Activated CD8-positive, alpha-beta T cell treated with anti-CD3 and anti-CD28 coated beads for 36 hours (primary cell): ENCODE data around the gene CYBRD1. TPM values are rescaled to one million over a fixed set of nuclear protein-coding genes. Genes with fewer than 3 reads are reported as not detected.
A peak's percentile ranks its signal among the peaks of the same experiment; 100 is the strongest.
"Not testable (repeated sequence)": the region's sequence is repeated elsewhere in the genome, so short reads cannot be mapped to it uniquely, and the experiment has no call there.

Source experiments
- ATAC-seq: fragments of 200-7000 bp; cut with Tn5 transposase; one replicate; pipeline ENCODE4 v1.10.0; 2021; ENCODE audit warnings: mild to moderate bottlenecking, moderate library complexity
- CTCF ChIA-PET: fragments of 350-600 bp; sonication (Branson Sonifier 250); formaldehyde crosslinking; loops from one replicate; lab custom pipeline; 2021; ENCODE audit warnings: antibody characterized with exemption; lab: Charles Lee
- POLR2A ChIA-PET: fragments of 350-600 bp; sonication (Branson Sonifier 250); formaldehyde crosslinking; loops from one replicate; lab custom pipeline; 2021; ENCODE audit warnings: antibody characterized with exemption; lab: Charles Lee
- DNase-seq: peaks from one replicate; pipeline ENCODE4 v3.0.0-alpha.2; 2020
- H3K27ac Mint-ChIP-seq: one replicate; pipeline ENCODE4 v1.8.0; 2021; ENCODE audit warnings: mild to moderate bottlenecking, mixed read lengths
- H3K27me3 Mint-ChIP-seq: one replicate; pipeline ENCODE4 v1.8.0; 2021; ENCODE audit warnings: mixed read lengths
- H3K36me3 Mint-ChIP-seq: one replicate; pipeline ENCODE4 v1.8.0; 2021; ENCODE audit warnings: low read depth, mixed read lengths
- H3K4me1 Mint-ChIP-seq: one replicate; pipeline ENCODE4 v1.8.0; 2021; ENCODE audit warnings: low read depth, mixed read lengths
- H3K4me3 Mint-ChIP-seq: one replicate; pipeline ENCODE4 v1.8.0; 2021; ENCODE audit warnings: mild to moderate bottlenecking, moderate library complexity, mixed read lengths
- H3K9me3 Mint-ChIP-seq: one replicate; pipeline ENCODE4 v1.8.0; 2021; ENCODE audit warnings: mixed read lengths
- intact Hi-C: fragments of 100-400 bp; cut with micrococcal nuclease; formaldehyde crosslinking; loops from one replicate; pipeline ENCODE4 v1.10.0; 2022
- total RNA-seq, 2 experiments: library from RNA; stranded (reverse); gene quantifications; one replicate each; pipeline ENCODE4 v1.2.3, GENCODE V29; 2021
- TF ChIP-seq, protein P1 (sequence below): fragments of 200-600 bp; IDR thresholded peaks from one replicate; pipeline ENCODE4 v1.8.0; 2022; ENCODE audit warnings: antibody characterized with exemption, mild to moderate bottlenecking

Gene CYBRD1
- total RNA-seq, 2 experiments from 2014 or later, result 0.79 to 1.2 TPM

DNA sequence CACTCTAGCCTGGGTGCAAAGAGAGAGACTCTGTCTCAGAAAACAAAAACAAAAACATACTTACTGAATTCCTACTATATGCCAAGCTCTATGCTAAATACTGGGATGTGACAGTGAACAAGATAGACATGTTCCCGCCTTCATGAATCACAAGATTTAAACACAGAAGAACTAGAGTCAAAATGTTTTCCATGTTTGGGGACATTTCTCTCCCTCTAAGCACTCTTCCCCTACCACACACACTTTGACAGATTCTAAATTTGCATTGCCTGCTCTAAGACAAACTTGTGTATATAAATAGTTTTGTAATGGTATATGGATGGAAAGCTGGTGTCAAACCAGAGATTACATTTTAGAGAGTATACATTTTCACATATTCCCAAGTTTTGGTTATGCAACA lies 11.1 kb downstream of the CYBRD1 start:
- no peak for ATAC-seq
- no peak overlapping the region for H3K27ac Mint-ChIP-seq
- TF ChIP-seq, protein P1, sequence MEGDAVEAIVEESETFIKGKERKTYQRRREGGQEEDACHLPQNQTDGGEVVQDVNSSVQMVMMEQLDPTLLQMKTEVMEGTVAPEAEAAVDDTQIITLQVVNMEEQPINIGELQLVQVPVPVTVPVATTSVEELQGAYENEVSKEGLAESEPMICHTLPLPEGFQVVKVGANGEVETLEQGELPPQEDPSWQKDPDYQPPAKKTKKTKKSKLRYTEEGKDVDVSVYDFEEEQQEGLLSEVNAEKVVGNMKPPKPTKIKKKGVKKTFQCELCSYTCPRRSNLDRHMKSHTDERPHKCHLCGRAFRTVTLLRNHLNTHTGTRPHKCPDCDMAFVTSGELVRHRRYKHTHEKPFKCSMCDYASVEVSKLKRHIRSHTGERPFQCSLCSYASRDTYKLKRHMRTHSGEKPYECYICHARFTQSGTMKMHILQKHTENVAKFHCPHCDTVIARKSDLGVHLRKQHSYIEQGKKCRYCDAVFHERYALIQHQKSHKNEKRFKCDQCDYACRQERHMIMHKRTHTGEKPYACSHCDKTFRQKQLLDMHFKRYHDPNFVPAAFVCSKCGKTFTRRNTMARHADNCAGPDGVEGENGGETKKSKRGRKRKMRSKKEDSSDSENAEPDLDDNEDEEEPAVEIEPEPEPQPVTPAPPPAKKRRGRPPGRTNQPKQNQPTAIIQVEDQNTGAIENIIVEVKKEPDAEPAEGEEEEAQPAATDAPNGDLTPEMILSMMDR, result no peak
- peaks cover 4% of the 10 kb centered on the region for H3K9me3 Mint-ChIP-seq
- H3K4me1 Mint-ChIP-seq, result no peaks in the 10 kb centered on the region
- intact Hi-C loops, result no loop called here
- peaks cover 5% of the 10 kb centered on the region for H3K27me3 Mint-ChIP-seq
- no peak for DNase-seq
- no peak overlapping the region for H3K4me3 Mint-ChIP-seq
- ChIA-PET CTCF (interaction anchor here (1.2 kb wide), 1 partner anchor 36 kb away, joined by 3 read pairs; no protein-coding TSS in a partner anchor), POLR2A (no interaction called here)
- H3K36me3 Mint-ChIP-seq, result no peaks in the 10 kb centered on the region

DNA sequence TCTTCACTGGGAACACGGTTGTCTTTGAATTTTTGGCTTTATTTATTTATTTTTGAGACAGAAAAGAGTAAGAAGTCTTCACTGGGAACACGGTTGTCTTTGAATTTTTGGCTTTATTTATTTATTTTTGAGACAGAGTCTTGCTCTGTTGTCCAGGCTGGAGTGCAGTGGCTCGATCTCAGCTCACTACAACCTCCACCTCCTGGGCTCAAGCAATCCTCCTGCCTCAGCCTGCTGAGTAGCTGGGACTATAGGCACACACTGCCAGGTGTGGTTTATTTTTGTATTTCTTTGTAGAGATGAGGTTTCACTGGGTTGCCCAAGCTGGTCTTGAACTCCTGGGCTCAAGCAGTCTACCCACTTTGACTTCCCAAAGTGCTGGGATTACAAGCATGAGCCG lies 13.3 kb downstream of the CYBRD1 start:
- POLR2A ChIA-PET, result interaction anchor here (0.7 kb wide), 1 partner anchor 960 kb away, joined by 3 read pairs; no protein-coding TSS in a partner anchor
- H3K27me3 Mint-ChIP-seq, H3K4me1 Mint-ChIP-seq, H3K9me3 Mint-ChIP-seq, H3K4me3 Mint-ChIP-seq, CTCF ChIA-PET, H3K27ac Mint-ChIP-seq, intact Hi-C loops, H3K36me3 Mint-ChIP-seq, ATAC-seq, DNase-seq: not testable (repeated sequence)

DNA sequence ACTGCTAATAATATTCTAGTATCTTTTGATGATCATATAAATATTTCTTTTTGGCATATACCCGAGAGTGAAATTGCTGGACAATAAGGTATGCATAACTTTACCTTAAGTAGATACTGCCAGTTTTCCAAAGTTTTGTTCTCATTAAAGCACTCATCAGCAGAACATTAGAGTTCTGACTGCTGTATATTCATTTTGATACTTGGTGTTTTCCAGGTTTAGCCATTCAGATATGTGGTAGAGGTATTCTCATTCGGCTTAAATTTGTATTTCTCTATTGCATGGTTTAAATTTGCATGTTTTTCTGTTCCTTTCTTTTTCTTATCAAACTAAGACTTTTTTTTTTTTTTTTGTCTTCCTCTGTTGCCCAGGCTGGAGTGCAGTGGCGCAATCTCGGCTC lies 18.2 kb downstream of the CYBRD1 start:
- no peaks in the 10 kb centered on the region for H3K4me1 Mint-ChIP-seq
- peaks cover 2% of the 10 kb centered on the region for H3K27me3 Mint-ChIP-seq
- CTCF ChIA-PET, result interaction anchor here (1.3 to 2.2 kb wide), 2 partner anchors 11 to 347 kb away, joined by 3 to 6 read pairs; no protein-coding TSS in a partner anchor
- TF ChIP-seq, protein P1, result no peak
- H3K27ac Mint-ChIP-seq, result no peak overlapping the region
- ATAC-seq (no peak), DNase-seq (no peak)
- intact Hi-C loops, result no loop called here
- POLR2A ChIA-PET, result no interaction called here
- H3K9me3 Mint-ChIP-seq, result no peaks in the 10 kb centered on the region
- H3K36me3 Mint-ChIP-seq, result no peaks in the 10 kb centered on the region
- no peak overlapping the region for H3K4me3 Mint-ChIP-seq

DNA sequence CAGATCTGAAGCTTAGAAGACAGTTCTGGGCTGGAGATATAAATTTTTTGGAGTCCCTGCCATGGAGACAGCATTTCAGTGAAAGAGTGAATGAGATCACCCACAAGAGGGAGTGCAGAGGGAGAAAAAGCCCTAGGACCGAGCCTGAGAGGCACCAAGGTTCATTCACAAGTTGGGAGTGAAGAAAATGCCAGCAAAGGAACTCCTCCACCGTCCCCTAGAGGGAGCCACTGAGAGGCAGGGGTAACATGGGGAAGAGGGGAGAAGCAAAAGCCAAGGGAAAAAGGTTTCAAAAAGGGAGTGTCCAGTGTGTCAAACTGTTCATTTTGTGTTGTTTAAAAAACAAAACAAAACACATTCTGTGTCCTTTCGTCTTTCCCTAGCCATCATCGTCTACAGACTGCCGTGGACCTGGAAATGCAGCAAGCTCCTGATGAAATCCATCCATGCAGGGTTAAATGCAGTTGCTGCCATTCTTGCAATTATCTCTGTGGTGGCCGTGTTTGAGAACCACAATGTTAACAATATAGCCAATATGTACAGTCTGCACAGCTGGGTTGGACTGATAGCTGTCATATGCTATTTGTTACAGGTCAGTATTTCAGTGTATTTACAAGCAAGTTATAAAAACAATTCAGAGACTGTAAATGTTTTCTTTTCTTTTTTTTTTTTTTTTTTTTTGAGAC lies 19.1 kb downstream of the CYBRD1 start:
- H3K4me1 Mint-ChIP-seq, result no peaks in the 10 kb centered on the region
- no peaks in the 10 kb centered on the region for H3K9me3 Mint-ChIP-seq
- TF ChIP-seq, protein P1, result no peak
- H3K36me3 Mint-ChIP-seq, result no peaks in the 10 kb centered on the region
- H3K27ac Mint-ChIP-seq, result no peak overlapping the region
- H3K4me3 Mint-ChIP-seq, result no peak overlapping the region
- POLR2A ChIA-PET, result interaction anchor here (0.6 kb wide), 1 partner anchor 51 kb away, joined by 3 read pairs; no protein-coding TSS in a partner anchor
- peaks cover 3% of the 10 kb centered on the region for H3K27me3 Mint-ChIP-seq
- DNase-seq (peak; percentile 23), ATAC-seq (no peak)
- CTCF ChIA-PET, result interaction anchor here (1.3 to 2.4 kb wide), 4 partner anchors 10 to 346 kb away, joined by 3 to 6 read pairs (median 4); no protein-coding TSS in a partner anchor
- intact Hi-C loops, result no loop called here

DNA sequence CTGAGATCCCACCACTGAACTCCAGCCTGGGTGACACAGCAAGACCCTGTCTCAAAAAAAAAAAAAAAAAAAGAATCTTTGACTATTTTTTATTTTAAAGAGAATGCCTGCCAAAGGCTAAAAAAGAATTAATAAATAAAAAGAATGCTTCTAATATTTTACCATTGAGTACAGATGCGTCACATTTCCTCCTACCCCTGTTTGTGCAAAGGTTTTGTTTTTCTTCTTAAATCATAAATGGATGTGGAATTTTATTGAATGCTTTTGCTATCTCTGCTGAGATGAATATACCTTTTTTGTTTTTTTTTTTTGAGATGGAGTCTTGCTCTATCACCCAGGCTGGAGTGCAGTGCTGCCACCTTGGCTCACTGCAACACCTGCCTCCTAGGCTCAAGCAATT lies 22.8 kb downstream of the CYBRD1 start:
- TF ChIP-seq, protein P1, result no peak
- DNase-seq, result no peak
- H3K9me3 Mint-ChIP-seq, result no peaks in the 10 kb centered on the region
- no peaks in the 10 kb centered on the region for H3K4me1 Mint-ChIP-seq
- ATAC-seq, result no peak
- no peak overlapping the region for H3K27ac Mint-ChIP-seq
- H3K4me3 Mint-ChIP-seq, result no peak overlapping the region
- H3K27me3 Mint-ChIP-seq, result peaks cover 3% of the 10 kb centered on the region
- intact Hi-C loops, result no loop called here
- H3K36me3 Mint-ChIP-seq, result no peaks in the 10 kb centered on the region
- CTCF ChIA-PET, result no interaction called here
- POLR2A ChIA-PET, result no interaction called here
